MM.1S (cell line): ENCODE results near the gene SHISA7.
A peak's percentile ranks its signal among the peaks of the same experiment; 100 is the strongest.

Experiments
- DNase-seq: peaks from one replicate; pipeline ENCODE4 v3.0.0-alpha.2; 2015
- H2AFZ ChIP-seq: fragments of 300-600 bp; sonication (generic); 2 replicates; pipeline ENCODE4 v1.6.0; 2016; ENCODE audit warnings: antibody characterized with exemption, low read length
- H3F3A ChIP-seq: fragments of 300-600 bp; sonication (generic); 2 replicates; pipeline ENCODE4 v1.6.1; 2016; ENCODE audit warnings: mild to moderate bottlenecking, antibody characterized with exemption, low read length, moderate library complexity, mixed read lengths; ENCODE audit not compliant: insufficient read depth
- H3K27ac ChIP-seq: fragments of 300-600 bp; sonication (generic); 2 replicates; pipeline ENCODE4 v1.5.1; 2016; ENCODE audit warnings: mild to moderate bottlenecking, low read length
- H3K27me3 ChIP-seq: fragments of 300-600 bp; sonication (generic); replicated peaks from 2 replicates; pipeline ENCODE4 v1.6.0; 2016; ENCODE audit warnings: low read length; ENCODE audit not compliant: insufficient read depth
- H3K36me3 ChIP-seq: fragments of 300-600 bp; sonication (generic); replicated peaks from 2 replicates; pipeline ENCODE4 v1.6.1; 2016; ENCODE audit warnings: mild to moderate bottlenecking, low read length, mixed read lengths; ENCODE audit not compliant: insufficient read depth
- H3K4me1 ChIP-seq: fragments of 300-600 bp; sonication (generic); 2 replicates; pipeline ENCODE4 v1.6.1; 2016; ENCODE audit warnings: low read length, mixed read lengths
- H3K4me2 ChIP-seq: fragments of 300-600 bp; sonication (generic); 2 replicates; pipeline ENCODE4 v1.6.0; 2016; ENCODE audit warnings: low read depth, low read length
- H3K4me3 ChIP-seq: fragments of 300-600 bp; sonication (generic); 2 replicates; pipeline ENCODE4 v1.5.1; 2016; ENCODE audit warnings: low read length, mixed read lengths
- H3K79me2 ChIP-seq: fragments of 300-600 bp; sonication (generic); 2 replicates; pipeline ENCODE4 v1.6.1; 2016; ENCODE audit warnings: mixed run types, low read length, mixed read lengths
- H3K9ac ChIP-seq: fragments of 300-600 bp; sonication (generic); 2 replicates; pipeline ENCODE4 v1.6.1; 2016; ENCODE audit warnings: low read length, mixed read lengths
- H3K9me2 ChIP-seq: fragments of 300-600 bp; sonication (generic); replicated peaks from 2 replicates; pipeline ENCODE4 v1.6.1; 2016; ENCODE audit warnings: mild to moderate bottlenecking, low read length, mixed read lengths; ENCODE audit not compliant: insufficient read depth
- H3K9me3 ChIP-seq: fragments of 300-600 bp; sonication (generic); replicated peaks from 2 replicates; pipeline ENCODE4 v1.6.1; 2016; ENCODE audit warnings: mild to moderate bottlenecking, low read length, mixed read lengths; ENCODE audit not compliant: insufficient read depth
- H4K20me1 ChIP-seq: fragments of 300-600 bp; sonication (generic); 2 replicates; pipeline ENCODE4 v1.6.1; 2016; ENCODE audit warnings: mild to moderate bottlenecking, low read length, moderate library complexity, mixed read lengths; ENCODE audit not compliant: insufficient read depth
- EZH2 ChIP-seq: fragments of 300-600 bp; sonication (generic); optimal IDR thresholded peaks from 2 replicates; pipeline ENCODE3; 2017; ENCODE audit warnings: low read depth, mild to moderate bottlenecking, antibody characterized with exemption, low read length, mixed read lengths
- EZH2phosphoT487 ChIP-seq: fragments of 300-600 bp; sonication (generic); IDR thresholded peaks from 2 replicates; pipeline ENCODE4 v1.6.1; 2018; ENCODE audit warnings: antibody characterized with exemption, low read length
- TF ChIP-seq, protein P1 (sequence below): fragments of 300-600 bp; sonication (generic); IDR thresholded peaks from 2 replicates; pipeline ENCODE4 v1.5.1; 2016; ENCODE audit warnings: antibody characterized with exemption, low read length, mixed read lengths

SHISA7 gene

DNA sequence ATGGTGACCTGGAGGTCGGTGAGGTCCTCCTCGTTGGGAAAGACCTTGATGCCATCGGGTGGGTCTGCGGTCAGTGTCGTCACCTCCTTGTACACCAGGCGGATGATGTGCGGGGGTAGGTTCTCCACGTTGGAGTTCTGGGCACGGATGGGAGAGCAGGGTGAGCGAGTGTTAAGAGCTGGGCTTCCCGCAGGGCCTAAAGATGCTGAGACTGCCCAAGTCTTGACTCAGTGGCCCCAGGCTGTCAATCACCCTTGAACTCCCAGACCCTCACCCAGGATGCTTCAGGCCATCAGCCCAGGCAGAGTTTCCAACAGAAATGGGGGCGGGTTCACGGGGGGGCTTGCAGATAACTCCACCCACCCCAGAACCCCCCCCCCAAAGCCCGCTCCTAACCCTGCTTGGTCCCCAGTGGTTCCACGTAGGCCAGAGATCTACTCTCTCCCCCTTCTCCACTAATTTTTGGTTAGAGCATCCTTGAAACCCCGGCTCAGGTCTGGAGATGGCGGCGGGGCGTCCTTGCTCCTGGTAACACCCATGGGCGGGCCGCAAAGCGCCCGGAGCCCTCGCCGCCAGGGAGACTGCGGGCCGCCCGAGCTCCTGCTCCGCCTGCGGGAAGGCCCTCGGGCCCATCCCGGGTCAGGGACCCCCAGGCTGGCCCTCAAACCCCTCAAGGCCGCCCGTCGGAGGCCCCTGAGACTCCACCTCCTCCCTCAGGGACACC lies 36.1 kb downstream of the SHISA7 start:
- peaks cover 46% of the 10 kb centered on the region for H3K79me2 ChIP-seq
- H4K20me1 ChIP-seq: peaks cover 20% of the 10 kb centered on the region
- peak; percentile 30 for DNase-seq
- H3K4me1 ChIP-seq: peaks cover 20% of the 10 kb centered on the region
- H2AFZ ChIP-seq: no peak overlapping the region
- H3F3A ChIP-seq: peaks cover 26% of the 10 kb centered on the region
- TF ChIP-seq, protein P1, sequence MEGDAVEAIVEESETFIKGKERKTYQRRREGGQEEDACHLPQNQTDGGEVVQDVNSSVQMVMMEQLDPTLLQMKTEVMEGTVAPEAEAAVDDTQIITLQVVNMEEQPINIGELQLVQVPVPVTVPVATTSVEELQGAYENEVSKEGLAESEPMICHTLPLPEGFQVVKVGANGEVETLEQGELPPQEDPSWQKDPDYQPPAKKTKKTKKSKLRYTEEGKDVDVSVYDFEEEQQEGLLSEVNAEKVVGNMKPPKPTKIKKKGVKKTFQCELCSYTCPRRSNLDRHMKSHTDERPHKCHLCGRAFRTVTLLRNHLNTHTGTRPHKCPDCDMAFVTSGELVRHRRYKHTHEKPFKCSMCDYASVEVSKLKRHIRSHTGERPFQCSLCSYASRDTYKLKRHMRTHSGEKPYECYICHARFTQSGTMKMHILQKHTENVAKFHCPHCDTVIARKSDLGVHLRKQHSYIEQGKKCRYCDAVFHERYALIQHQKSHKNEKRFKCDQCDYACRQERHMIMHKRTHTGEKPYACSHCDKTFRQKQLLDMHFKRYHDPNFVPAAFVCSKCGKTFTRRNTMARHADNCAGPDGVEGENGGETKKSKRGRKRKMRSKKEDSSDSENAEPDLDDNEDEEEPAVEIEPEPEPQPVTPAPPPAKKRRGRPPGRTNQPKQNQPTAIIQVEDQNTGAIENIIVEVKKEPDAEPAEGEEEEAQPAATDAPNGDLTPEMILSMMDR: no peak
- no peak for TF ChIP-seq EZH2phosphoT487
- no peak for TF ChIP-seq EZH2
- H3K4me3 ChIP-seq: peak overlapping the region; percentile 89
- no peaks in the 10 kb centered on the region for H3K9me2 ChIP-seq
- H3K27ac ChIP-seq: peak overlapping the region; percentile 93; the same call in 1 of the 2 replicates
- H3K36me3 ChIP-seq: peaks cover 17% of the 10 kb centered on the region
- H3K9me3 ChIP-seq: no peaks in the 10 kb centered on the region
- H3K27me3 ChIP-seq: peaks cover 5% of the 10 kb centered on the region; the same call in 1 of the 2 replicates
- peak overlapping the region; percentile 98 for H3K4me2 ChIP-seq
- peak overlapping the region; percentile 91 for H3K9ac ChIP-seq

DNA sequence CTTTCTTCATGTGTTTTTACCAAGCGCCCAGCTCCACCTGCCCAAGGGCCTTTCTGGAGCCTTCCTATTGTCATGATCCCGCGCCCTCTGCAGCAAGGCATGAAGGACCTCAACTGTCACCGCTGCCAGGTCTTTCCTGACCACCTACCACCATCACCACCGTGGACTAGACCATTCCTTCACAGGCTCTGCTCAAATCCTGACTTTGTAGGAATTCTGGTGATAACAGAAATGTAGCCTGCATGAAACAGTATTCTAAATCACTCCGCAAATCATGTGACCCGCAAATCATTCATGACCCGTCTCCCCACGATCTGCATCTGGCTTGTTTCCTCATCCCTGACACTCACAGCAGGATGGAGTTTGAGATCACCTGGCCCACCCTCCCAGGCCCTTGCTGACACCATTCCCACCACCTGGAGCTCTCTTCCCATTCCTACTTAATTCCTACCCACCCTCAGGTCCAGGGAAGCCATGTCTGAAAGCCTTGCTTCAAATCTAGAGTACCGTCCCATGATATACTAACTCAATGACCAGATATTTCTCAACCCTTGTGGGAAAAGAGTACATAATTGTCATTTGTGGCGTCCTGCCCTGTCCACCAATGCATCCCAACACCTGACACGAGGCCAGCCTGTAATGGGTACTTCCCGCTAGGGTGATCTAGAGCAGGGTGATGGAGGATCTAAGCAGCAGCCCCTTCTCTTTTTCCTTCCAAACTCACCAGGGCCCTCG lies 36.8 kb downstream of the SHISA7 start:
- no peak overlapping the region for H2AFZ ChIP-seq
- TF ChIP-seq EZH2phosphoT487 (no peak), EZH2 (no peak)
- TF ChIP-seq, protein P1: no peak
- no peak for DNase-seq
- H3K9me2 ChIP-seq: no peaks in the 10 kb centered on the region
- H3K9me3 ChIP-seq: no peaks in the 10 kb centered on the region
- H3K79me2 ChIP-seq: peaks cover 46% of the 10 kb centered on the region
- peak overlapping the region; percentile 89 for H3K4me3 ChIP-seq
- peaks cover 17% of the 10 kb centered on the region for H3K36me3 ChIP-seq
- peak overlapping the region; percentile 91; the same call in 1 of the 2 replicates for H3K9ac ChIP-seq
- no peak overlapping the region for H3K27ac ChIP-seq
- H3K4me1 ChIP-seq: peaks cover 20% of the 10 kb centered on the region
- peaks cover 30% of the 10 kb centered on the region for H3F3A ChIP-seq
- peak overlapping the region; percentile 98 for H3K4me2 ChIP-seq
- H3K27me3 ChIP-seq: peaks cover 2% of the 10 kb centered on the region; the same call in 1 of the 2 replicates
- H4K20me1 ChIP-seq: peaks cover 20% of the 10 kb centered on the region

DNA sequence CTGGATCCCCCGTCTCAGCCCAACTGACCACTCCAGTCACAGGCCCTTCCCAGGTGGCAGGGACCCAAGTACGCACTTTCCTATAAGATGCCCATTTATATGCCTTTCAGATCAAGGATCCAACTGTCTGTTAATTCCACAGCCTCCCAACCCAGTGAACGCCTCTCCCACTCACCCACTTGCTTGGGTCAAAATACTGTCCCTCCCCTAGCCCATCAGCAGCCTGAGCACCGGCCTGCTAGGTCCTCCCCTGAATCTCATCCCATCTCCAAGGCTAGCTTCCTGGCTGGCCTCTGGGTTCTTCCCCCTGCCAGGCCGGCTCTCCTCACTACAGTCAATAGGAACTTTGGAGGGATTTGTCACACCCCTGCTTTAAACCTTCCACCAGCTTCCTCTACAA lies 37.5 kb downstream of the SHISA7 start:
- DNase-seq: no peak
- Histone ChIP-seq H3K4me1 (peaks cover 20% of the 10 kb centered on the region), H3K9me2 (no peaks in the 10 kb centered on the region), H3K4me2 (peak overlapping the region; percentile 98), H3K4me3 (peak overlapping the region; percentile 89), H4K20me1 (peaks cover 20% of the 10 kb centered on the region), H3K27ac (no peak overlapping the region), H3K79me2 (peaks cover 46% of the 10 kb centered on the region), H3K9ac (no peak overlapping the region), H3K36me3 (peaks cover 21% of the 10 kb centered on the region), H3K9me3 (no peaks in the 10 kb centered on the region), H3F3A (peaks cover 34% of the 10 kb centered on the region), H3K27me3 (no peaks in the 10 kb centered on the region), H2AFZ (no peak overlapping the region)
- TF ChIP-seq EZH2 (no peak), EZH2phosphoT487 (no peak)
- TF ChIP-seq, protein P1: no peak
